Uterus (tissue), 4 donors: ENCODE measurements around the gene BAHCC1. TPM values are rescaled to one million over a fixed set of nuclear protein-coding genes. Genes with fewer than 3 reads are reported as not detected.

Source experiments
- DNase-seq, 2 donors: peaks; one replicate each; pipeline ENCODE4 v3.0.0-alpha.2; 2019 to 2020
- H3K27ac ChIP-seq, 2 donors: fragments of 200-600 bp; sonication (generic); 1 replicate in 1 of 2; 2 replicates in 1 of 2; pipeline ENCODE4 v1.5.1; 2016 to 2018
- H3K27me3 ChIP-seq, 2 donors: fragments of 200-600 bp; sonication (generic); one replicate each; pipeline ENCODE4 v1.5.1; 2018 to 2019; ENCODE audit warnings: control low read depth in 1 of 2
- H3K36me3 ChIP-seq, 2 donors: fragments of 200-600 bp; sonication (generic); one replicate each; pipeline ENCODE4 v1.5.1; 2019; ENCODE audit warnings: control low read depth in 1 of 2
- H3K4me1 ChIP-seq, 2 donors: fragments of 200-600 bp; sonication (generic); one replicate each; pipeline ENCODE4 v1.5.1; 2018 to 2019; ENCODE audit warnings: control low read depth in 1 of 2
- H3K4me3 ChIP-seq, 2 donors: fragments of 200-600 bp; sonication (generic); 1 replicate in 1 of 2; 2 replicates in 1 of 2; pipeline ENCODE4 v1.5.1; 2018 to 2019; ENCODE audit warnings: mild to moderate bottlenecking in 1 of 2
- H3K9me3 ChIP-seq, 2 donors: fragments of 200-600 bp; sonication (generic); one replicate each; pipeline ENCODE4 v1.5.1; 2019; ENCODE audit warnings: control low read depth in 1 of 2
- CTCF ChIP-seq, 4 experiments: fragments of 200-600 bp in 2 of 4; fragments of 450-650 bp in 2 of 4; sonication (generic) in 2 of 4; IDR thresholded peaks; one replicate each; pipeline ENCODE4 v1.5.1; 2016 to 2019; ENCODE audit warnings: antibody characterized with exemption in 4 of 4, mild to moderate bottlenecking in 2 of 4, moderate library complexity in 1 of 4
- POLR2A ChIP-seq, 2 donors: fragments of 450-650 bp; IDR thresholded peaks; one replicate each; pipeline ENCODE4 v1.6.1; 2016; ENCODE audit warnings: antibody characterized with exemption in 2 of 2, mild to moderate bottlenecking in 1 of 2, moderate library complexity in 1 of 2
- intact Hi-C: fragments of 100-400 bp; cut with DNase I; formaldehyde crosslinking; loops from one replicate; pipeline ENCODE4 v1.15.1; 2023; ENCODE audit warnings: low total_unique reads
- total RNA-seq, 4 donors: library from RNA; depleted of rRNA in 3 of 4; stranded (reverse); fragments of >200 nt in 3 of 4; gene quantifications; one replicate each; pipeline versions ENCODE4 v1.1.0 to v1.2.4, GENCODE V29; 2014 to 2023
- donor health status: DM: yes; HTN: yes; CAD: no.

The BAHCC1 gene
- total RNA-seq, 4 donors from 2014 or later = 1.5 to 34.1 (median 8.5) TPM

- Histone ChIP-seq H3K27ac (peak overlapping the region; percentile 90 to 99), H3K9me3 (no peaks in the 10 kb centered on the region), H3K4me1 (peaks cover 5 to 31% of the 10 kb centered on the region in 2 donors), H3K36me3 (no peaks in the 10 kb centered on the region), H3K4me3 (peak overlapping the region in 1 of 2 donors; percentile 49), H3K27me3 (no peaks in the 10 kb centered on the region)
- peak in 1 of 2 donors; percentile 32 for DNase-seq
- TF ChIP-seq CTCF (IDR thresholded peaks at IDR 0.05) = no peak
- TF ChIP-seq POLR2A (IDR thresholded peaks at IDR 0.05) = no peak
- intact Hi-C loops = loop anchor here (5.0 kb wide), 1 partner anchor 94 kb away; no protein-coding TSS in a partner anchor
Observed at GRCh38 chr17:81388091-81388611, 7.1 kb upstream of the BAHCC1 start.

- Histone ChIP-seq H3K27ac (peak overlapping the region; percentile 90 to 99), H3K4me1 (peaks cover 5 to 31% of the 10 kb centered on the region in 2 donors), H3K36me3 (no peaks in the 10 kb centered on the region), H3K4me3 (no peak overlapping the region), H3K27me3 (no peaks in the 10 kb centered on the region), H3K9me3 (no peaks in the 10 kb centered on the region)
- TF ChIP-seq CTCF (IDR thresholded peaks at IDR 0.05) (no peak), POLR2A (IDR thresholded peaks at IDR 0.05) (no peak)
- peak in 1 of 2 donors; percentile 37 for DNase-seq
- intact Hi-C loops = loop anchor here (5.0 kb wide), 1 partner anchor 94 kb away; no protein-coding TSS in a partner anchor
Observed at GRCh38 chr17:81388612-81389367, 6.5 kb upstream of the BAHCC1 start.

DNA sequence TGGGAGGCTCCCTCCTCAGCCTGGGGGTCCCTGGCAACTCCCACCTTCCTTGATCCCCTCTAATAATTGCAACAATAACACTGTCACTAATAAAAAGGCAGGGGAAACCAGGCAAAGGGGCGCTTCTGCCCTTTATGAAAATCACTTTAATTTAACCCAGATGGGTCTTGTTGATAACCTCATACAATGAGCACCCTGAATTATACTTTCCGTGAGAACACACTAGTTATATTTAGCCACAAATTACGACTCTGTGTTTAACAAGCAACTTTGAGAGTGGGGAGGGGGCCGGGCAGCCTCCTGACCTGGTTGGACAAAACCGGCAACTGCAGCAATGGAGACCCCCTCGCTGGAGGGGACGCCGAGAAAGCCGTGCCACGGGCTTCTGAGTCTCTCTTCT is 5.7 kb upstream of the BAHCC1 start:
- H3K9me3 ChIP-seq = no peaks in the 10 kb centered on the region
- H3K27me3 ChIP-seq = no peaks in the 10 kb centered on the region
- DNase-seq = no peak
- intact Hi-C loops = loop anchor here (5.0 kb wide), 1 partner anchor 93 kb away; no protein-coding TSS in a partner anchor
- TF ChIP-seq POLR2A (IDR thresholded peaks at IDR 0.05) (no peak), CTCF (IDR thresholded peaks at IDR 0.05) (no peak)
- H3K27ac ChIP-seq = peak overlapping the region; percentile 90 to 99
- peaks cover 5 to 31% of the 10 kb centered on the region in 2 donors for H3K4me1 ChIP-seq
- H3K4me3 ChIP-seq = no peak overlapping the region
- H3K36me3 ChIP-seq = no peaks in the 10 kb centered on the region

DNA sequence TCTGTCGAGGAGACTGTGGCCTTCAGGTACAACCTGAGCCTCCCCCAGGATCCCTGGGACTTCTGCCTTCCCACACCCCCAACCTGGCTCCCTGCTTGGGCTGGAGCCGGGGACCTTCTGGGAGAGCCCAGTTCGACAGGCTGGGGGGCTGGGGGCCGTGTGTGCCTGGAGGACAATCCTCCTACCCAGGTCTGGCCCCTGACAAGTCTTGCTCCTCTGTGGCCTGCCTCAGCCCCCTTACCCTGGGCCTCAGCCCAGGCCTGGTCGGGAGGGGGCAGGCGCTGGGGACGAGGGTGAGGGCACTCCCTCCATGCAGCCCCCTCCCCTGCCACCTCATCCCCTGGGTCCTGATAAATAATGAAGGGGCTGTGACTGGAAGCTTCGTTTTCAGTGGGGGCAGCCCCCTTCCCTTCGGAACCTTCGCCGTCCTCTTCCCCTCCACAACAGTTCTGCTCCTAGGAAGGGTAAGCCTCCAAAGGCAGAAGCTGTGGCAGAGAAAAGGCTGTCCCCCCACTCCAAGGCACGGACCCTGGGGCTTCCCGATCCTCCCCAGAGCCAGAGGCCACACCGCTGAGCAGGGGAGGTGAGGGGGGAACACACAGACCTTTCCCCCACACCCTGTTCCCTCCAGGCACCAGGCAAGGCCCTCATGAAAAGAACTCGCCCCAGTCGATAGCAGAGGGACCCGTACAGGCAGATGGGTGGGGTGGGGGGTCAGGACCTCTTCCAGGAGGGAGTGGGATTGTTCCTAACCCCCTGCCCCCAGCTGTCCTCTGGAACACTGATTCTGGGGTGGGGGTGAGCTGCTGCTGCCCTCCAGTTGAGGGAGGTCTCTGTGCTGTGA is 5.0 kb upstream of the BAHCC1 start:
- peaks cover 5 to 31% of the 10 kb centered on the region in 2 donors for H3K4me1 ChIP-seq
- DNase-seq = peak in 1 of 2 donors; percentile 20
- no peaks in the 10 kb centered on the region for H3K36me3 ChIP-seq
- TF ChIP-seq POLR2A (IDR thresholded peaks at IDR 0.05) = no peak
- no peak for TF ChIP-seq CTCF (IDR thresholded peaks at IDR 0.05)
- H3K9me3 ChIP-seq = no peaks in the 10 kb centered on the region
- H3K27me3 ChIP-seq = no peaks in the 10 kb centered on the region
- H3K27ac ChIP-seq = peak overlapping the region; percentile 90 to 99
- intact Hi-C loops = no loop called here
- H3K4me3 ChIP-seq = no peak overlapping the region
